Activated CD8-positive, alpha-beta T cell treated with anti-CD3 and anti-CD28 coated beads for 36 hours (primary cell): Measurements from ENCODE around the gene STXBP2. TPM values are rescaled to one million over a fixed set of nuclear protein-coding genes. Genes with fewer than 3 reads are reported as not detected.

ENCODE experiments used
- ATAC-seq: fragments of 200-7000 bp; cut with Tn5 transposase; one replicate; pipeline ENCODE4 v1.10.0; 2021; ENCODE audit warnings: mild to moderate bottlenecking, moderate library complexity
- CTCF ChIA-PET: fragments of 350-600 bp; sonication (Branson Sonifier 250); formaldehyde crosslinking; loops from one replicate; lab custom pipeline; 2021; ENCODE audit warnings: antibody characterized with exemption; lab: Charles Lee
- POLR2A ChIA-PET: fragments of 350-600 bp; sonication (Branson Sonifier 250); formaldehyde crosslinking; loops from one replicate; lab custom pipeline; 2021; ENCODE audit warnings: antibody characterized with exemption; lab: Charles Lee
- DNase-seq: peaks from one replicate; pipeline ENCODE4 v3.0.0-alpha.2; 2020
- H3K27ac Mint-ChIP-seq: one replicate; pipeline ENCODE4 v1.8.0; 2021; ENCODE audit warnings: mild to moderate bottlenecking, mixed read lengths
- H3K27me3 Mint-ChIP-seq: one replicate; pipeline ENCODE4 v1.8.0; 2021; ENCODE audit warnings: mixed read lengths
- H3K36me3 Mint-ChIP-seq: one replicate; pipeline ENCODE4 v1.8.0; 2021; ENCODE audit warnings: low read depth, mixed read lengths
- H3K4me1 Mint-ChIP-seq: one replicate; pipeline ENCODE4 v1.8.0; 2021; ENCODE audit warnings: low read depth, mixed read lengths
- H3K4me3 Mint-ChIP-seq: one replicate; pipeline ENCODE4 v1.8.0; 2021; ENCODE audit warnings: mild to moderate bottlenecking, moderate library complexity, mixed read lengths
- H3K9me3 Mint-ChIP-seq: one replicate; pipeline ENCODE4 v1.8.0; 2021; ENCODE audit warnings: mixed read lengths
- intact Hi-C: fragments of 100-400 bp; cut with micrococcal nuclease; formaldehyde crosslinking; loops from one replicate; pipeline ENCODE4 v1.10.0; 2022
- total RNA-seq, 2 experiments: library from RNA; stranded (reverse); gene quantifications; one replicate each; pipeline ENCODE4 v1.2.3, GENCODE V29; 2021
- TF ChIP-seq, protein P1 (sequence below): fragments of 200-600 bp; IDR thresholded peaks from one replicate; pipeline ENCODE4 v1.8.0; 2022; ENCODE audit warnings: antibody characterized with exemption, mild to moderate bottlenecking

STXBP2 gene
- total RNA-seq, 2 experiments from 2014 or later: 96.4 to 99.2 TPM

DNA sequence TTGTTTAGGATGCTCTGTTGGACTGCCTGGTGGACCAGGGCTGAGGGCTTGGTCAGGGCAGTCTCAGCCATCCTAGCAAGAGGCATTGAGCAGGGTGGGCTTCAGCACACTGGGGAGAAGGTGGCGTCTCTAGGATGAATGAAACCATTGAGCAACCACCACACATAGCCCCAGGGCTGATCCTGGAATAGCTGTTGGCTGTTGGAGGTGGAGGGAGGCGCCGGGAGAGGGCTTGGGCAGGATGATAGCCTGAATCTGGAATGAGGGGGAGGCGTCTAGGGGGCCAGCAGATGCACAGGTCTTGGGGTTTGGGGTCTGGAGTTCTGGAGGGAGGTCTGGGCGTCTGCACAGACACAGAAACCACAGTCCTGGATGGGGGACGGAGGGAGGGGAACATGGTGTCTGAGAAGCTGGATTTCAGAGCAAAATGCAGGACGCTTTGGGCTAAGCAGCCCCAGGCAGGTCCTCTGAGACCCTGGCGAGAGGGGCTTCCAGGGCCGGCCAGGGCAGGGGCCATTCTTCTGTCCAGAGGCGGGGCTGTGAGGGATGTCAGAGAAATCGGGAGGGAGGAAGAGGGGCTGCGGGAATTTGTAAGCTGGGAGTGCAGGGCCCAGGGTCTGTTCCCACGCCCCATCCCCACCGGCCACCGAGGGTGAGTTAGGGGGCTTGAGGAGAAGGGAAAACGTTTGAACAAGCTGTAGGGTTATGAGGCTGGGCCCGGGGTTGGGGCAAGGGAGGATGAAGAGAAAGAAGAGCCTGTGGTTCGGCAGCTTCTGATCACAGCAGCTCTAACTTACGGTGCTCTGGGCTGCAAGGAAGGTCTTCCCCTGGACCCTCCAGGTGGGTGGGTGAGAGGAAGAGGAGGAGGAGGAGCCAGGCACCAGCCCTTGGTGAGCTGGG is 48.9 kb downstream of the STXBP2 start:
- Mint-ChIP-seq H3K27me3 (no peaks in the 10 kb centered on the region), H3K9me3 (no peaks in the 10 kb centered on the region), H3K4me1 (peaks cover 12% of the 10 kb centered on the region), H3K27ac (no peak overlapping the region), H3K4me3 (no peak overlapping the region), H3K36me3 (peaks cover 15% of the 10 kb centered on the region)
- ATAC-seq: no peak
- intact Hi-C loops: no loop called here
- DNase-seq: no peak
- POLR2A ChIA-PET: interaction anchor here (0.6 to 0.9 kb wide), 2 partner anchors 113 to 131 kb away, joined by 3 read pairs; no protein-coding TSS in a partner anchor
- CTCF ChIA-PET: interaction anchor here (2.1 kb wide), 1 partner anchor 114 kb away, joined by 6 read pairs; no protein-coding TSS in a partner anchor
- TF ChIP-seq, protein P1, sequence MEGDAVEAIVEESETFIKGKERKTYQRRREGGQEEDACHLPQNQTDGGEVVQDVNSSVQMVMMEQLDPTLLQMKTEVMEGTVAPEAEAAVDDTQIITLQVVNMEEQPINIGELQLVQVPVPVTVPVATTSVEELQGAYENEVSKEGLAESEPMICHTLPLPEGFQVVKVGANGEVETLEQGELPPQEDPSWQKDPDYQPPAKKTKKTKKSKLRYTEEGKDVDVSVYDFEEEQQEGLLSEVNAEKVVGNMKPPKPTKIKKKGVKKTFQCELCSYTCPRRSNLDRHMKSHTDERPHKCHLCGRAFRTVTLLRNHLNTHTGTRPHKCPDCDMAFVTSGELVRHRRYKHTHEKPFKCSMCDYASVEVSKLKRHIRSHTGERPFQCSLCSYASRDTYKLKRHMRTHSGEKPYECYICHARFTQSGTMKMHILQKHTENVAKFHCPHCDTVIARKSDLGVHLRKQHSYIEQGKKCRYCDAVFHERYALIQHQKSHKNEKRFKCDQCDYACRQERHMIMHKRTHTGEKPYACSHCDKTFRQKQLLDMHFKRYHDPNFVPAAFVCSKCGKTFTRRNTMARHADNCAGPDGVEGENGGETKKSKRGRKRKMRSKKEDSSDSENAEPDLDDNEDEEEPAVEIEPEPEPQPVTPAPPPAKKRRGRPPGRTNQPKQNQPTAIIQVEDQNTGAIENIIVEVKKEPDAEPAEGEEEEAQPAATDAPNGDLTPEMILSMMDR: no peak

DNA sequence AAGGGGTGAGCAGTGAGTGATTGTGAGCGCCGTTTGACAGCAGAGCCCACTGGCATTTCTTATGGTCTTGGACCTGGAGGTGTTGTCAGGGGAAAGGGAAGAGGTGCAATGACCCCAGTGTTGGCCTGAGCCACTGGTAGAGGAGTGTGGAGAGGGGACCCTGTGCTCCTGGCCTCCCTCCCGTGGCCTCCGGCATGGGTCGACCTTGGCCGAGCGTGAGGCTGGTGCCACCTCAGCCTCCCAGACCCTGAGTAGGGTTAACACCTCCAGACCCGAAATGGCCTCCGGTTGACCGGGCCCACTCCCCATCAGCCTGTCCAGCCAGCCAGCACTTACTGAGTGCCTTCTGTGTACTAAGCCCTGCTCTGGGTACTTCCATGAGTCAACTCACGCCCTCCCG is 50.3 kb downstream of the STXBP2 start:
- no peak for ATAC-seq
- Mint-ChIP-seq H3K9me3 (no peaks in the 10 kb centered on the region), H3K4me3 (no peak overlapping the region), H3K27ac (no peak overlapping the region), H3K36me3 (peaks cover 12% of the 10 kb centered on the region), H3K27me3 (no peaks in the 10 kb centered on the region), H3K4me1 (peaks cover 7% of the 10 kb centered on the region)
- ChIA-PET POLR2A (no interaction called here), CTCF (no interaction called here)
- intact Hi-C loops: no loop called here
- no peak for DNase-seq
- TF ChIP-seq, protein P1: no peak

DNA sequence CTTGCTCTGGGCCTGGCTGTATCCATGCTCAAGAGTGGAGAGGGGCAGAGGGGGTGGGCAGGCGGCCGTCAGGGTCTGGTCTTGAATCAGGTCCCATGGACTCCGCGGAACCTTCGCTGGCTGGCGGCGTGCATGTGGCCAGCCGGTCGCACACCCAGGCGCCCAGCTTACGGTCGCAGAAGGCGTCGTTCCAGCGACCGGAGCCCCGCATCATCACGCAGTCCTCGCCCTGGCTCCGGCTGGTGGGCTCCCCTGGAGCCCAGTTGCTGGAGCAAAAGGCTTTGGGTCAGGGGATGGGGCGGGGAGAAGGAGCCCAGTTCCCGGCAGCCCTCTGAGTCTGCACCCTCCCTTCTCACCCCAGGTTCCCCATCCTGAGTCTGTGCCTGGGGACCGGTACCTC is 52.3 kb downstream of the STXBP2 start:
- TF ChIP-seq, protein P1: no peak
- DNase-seq (no peak), ATAC-seq (no peak)
- ChIA-PET POLR2A (no interaction called here), CTCF (no interaction called here)
- Mint-ChIP-seq H3K27ac (no peak overlapping the region), H3K36me3 (no peaks in the 10 kb centered on the region), H3K4me3 (no peak overlapping the region), H3K9me3 (no peaks in the 10 kb centered on the region), H3K27me3 (no peaks in the 10 kb centered on the region), H3K4me1 (peaks cover 2% of the 10 kb centered on the region)
- intact Hi-C loops: no loop called here

DNA sequence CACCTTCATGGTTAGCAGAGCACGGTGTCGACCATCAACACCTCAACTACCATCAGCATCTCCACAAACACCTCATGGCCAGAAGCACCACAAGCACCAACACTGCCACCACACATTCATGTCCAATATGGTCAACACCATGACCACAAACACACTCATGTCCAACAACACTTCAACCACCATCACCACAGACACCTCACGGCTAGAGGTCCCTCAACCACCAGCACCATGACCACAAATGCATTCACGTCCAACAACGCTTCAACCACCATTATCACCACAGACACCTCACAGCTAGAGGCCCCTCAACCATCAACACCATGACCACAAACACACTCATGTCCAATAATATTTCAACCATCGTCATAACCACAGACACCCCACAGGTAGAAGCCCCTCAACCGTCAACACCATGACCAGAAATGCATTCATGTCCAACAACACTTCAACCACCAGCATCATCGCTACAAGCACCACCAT is 53.9 kb downstream of the STXBP2 start:
- TF ChIP-seq, protein P1: no peak
- no peak for ATAC-seq
- POLR2A ChIA-PET: interaction anchor here (1.4 kb wide), 1 partner anchor 9 kb away, joined by 4 read pairs; no protein-coding TSS in a partner anchor
- Mint-ChIP-seq H3K36me3 (no peaks in the 10 kb centered on the region), H3K4me1 (no peaks in the 10 kb centered on the region), H3K9me3 (no peaks in the 10 kb centered on the region), H3K27me3 (no peaks in the 10 kb centered on the region), H3K27ac (no peak overlapping the region), H3K4me3 (no peak overlapping the region)
- peak; percentile 42 for DNase-seq
- CTCF ChIA-PET: no interaction called here
- intact Hi-C loops: no loop called here

DNA sequence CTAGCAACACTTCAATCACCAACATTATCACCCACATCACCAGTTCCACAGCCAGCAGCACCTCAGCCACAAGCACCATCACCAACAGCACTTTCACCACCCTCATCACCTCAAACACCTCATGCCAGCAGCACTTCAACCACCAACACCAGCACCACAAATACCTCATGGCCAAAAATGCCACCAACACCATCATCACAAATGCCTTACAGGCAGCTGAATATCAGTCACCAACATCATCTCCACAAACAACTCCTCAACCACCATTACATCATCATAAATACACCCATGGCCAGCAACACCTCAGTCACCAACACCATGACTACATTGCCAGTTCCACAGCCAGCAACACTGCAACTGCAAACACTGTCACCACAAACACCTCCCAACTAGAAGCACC is 54.6 kb downstream of the STXBP2 start:
- intact Hi-C loops: no loop called here
- DNase-seq: peak; percentile 53
- ChIA-PET CTCF (no interaction called here), POLR2A (interaction anchor here (1.1 to 1.4 kb wide), 2 partner anchors 8 to 116 kb away, joined by 3 to 4 read pairs; no protein-coding TSS in a partner anchor)
- ATAC-seq: peak; percentile 59
- Mint-ChIP-seq H3K4me3 (no peak overlapping the region), H3K36me3 (no peaks in the 10 kb centered on the region), H3K9me3 (no peaks in the 10 kb centered on the region), H3K27ac (no peak overlapping the region), H3K27me3 (peaks cover under 1% of the 10 kb centered on the region), H3K4me1 (no peaks in the 10 kb centered on the region)
- TF ChIP-seq, protein P1: no peak
